Stimulated activated CD4-positive, alpha-beta T cell treated with anti-CD3 and anti-CD28 coated beads, Interleukin-2, amount 100 ng/mL, for 24 hours (primary cell): ENCODE results near the gene WDFY2.

Experiments used
- DNase-seq, 2 donors: peaks; one replicate each; pipeline ENCODE4 v3.0.0-alpha.2; 2020

Gene WDFY2

GRCh38 chr13:51804295-51805172 is 220.3 kb downstream of the WDFY2 start:
- DNase-seq: peak; percentile 54 to 57

GRCh38 chr13:51805313-51805712 is 221.1 kb downstream of the WDFY2 start:
- DNase-seq: no peak

GRCh38 chr13:51805925-51806324 is 221.7 kb downstream of the WDFY2 start:
- no peak for DNase-seq

GRCh38 chr13:51806566-51806965 is 222.3 kb downstream of the WDFY2 start:
- DNase-seq: no peak

GRCh38 chr13:51807041-51807440 is 222.8 kb downstream of the WDFY2 start:
- no peak for DNase-seq

GRCh38 chr13:51808811-51809210 is 224.5 kb downstream of the WDFY2 start:
- no peak for DNase-seq

GRCh38 chr13:51811046-51811445 is 226.8 kb downstream of the WDFY2 start:
- DNase-seq: no peak

GRCh38 chr13:51811920-51812451 is 227.7 kb downstream of the WDFY2 start:
- no peak for DNase-seq

- DNase-seq: no peak
Observed at GRCh38 chr13:51814071-51814470, 229.8 kb downstream of the WDFY2 start.

- DNase-seq: peak; percentile 76 to 78
Observed at GRCh38 chr13:51814825-51815650, 230.8 kb downstream of the WDFY2 start.

- DNase-seq: no peak
Observed at GRCh38 chr13:51815848-51816247, 231.6 kb downstream of the WDFY2 start.

GRCh38 chr13:51816604-51817249 is 232.5 kb downstream of the WDFY2 start:
- DNase-seq: no peak
